Activated B cell treated with CpG ODN at 0.5 μM for 24 hours (primary cell): Measurements from ENCODE around the gene DUSP15. TPM values are rescaled to one million over a fixed set of nuclear protein-coding genes. Genes with fewer than 3 reads are reported as not detected.

Experiments
- ATAC-seq: fragments of 200-7000 bp; cut with Tn5 transposase; one replicate; pipeline ENCODE4 v1.10.0; 2021; ENCODE audit warnings: low read depth, mild to moderate bottlenecking, moderate library complexity
- CTCF ChIA-PET: fragments of 350-600 bp; sonication (Branson Sonifier 250); formaldehyde crosslinking; loops from one replicate; lab custom pipeline; 2021; ENCODE audit warnings: antibody characterized with exemption; lab: Charles Lee
- POLR2A ChIA-PET: fragments of 350-600 bp; sonication (Branson Sonifier 250); formaldehyde crosslinking; loops from one replicate; lab custom pipeline; 2021; ENCODE audit warnings: antibody characterized with exemption; lab: Charles Lee
- DNase-seq: peaks from one replicate; pipeline ENCODE4 v3.0.0; 2022
- H3K27ac Mint-ChIP-seq: one replicate; pipeline ENCODE4 v1.8.0; 2020; ENCODE audit warnings: mixed read lengths
- H3K27me3 Mint-ChIP-seq: one replicate; pipeline ENCODE4 v1.8.0; 2021; ENCODE audit warnings: mixed read lengths
- H3K36me3 Mint-ChIP-seq: one replicate; pipeline ENCODE4 v1.8.0; 2021; ENCODE audit warnings: low read depth, mixed read lengths
- H3K4me1 Mint-ChIP-seq: one replicate; pipeline ENCODE4 v1.8.0; 2021; ENCODE audit warnings: mixed read lengths
- H3K4me3 Mint-ChIP-seq: one replicate; pipeline ENCODE4 v1.8.0; 2020; ENCODE audit warnings: mild to moderate bottlenecking, mixed read lengths
- H3K9me3 Mint-ChIP-seq: one replicate; pipeline ENCODE4 v1.8.0; 2020; ENCODE audit warnings: mixed read lengths
- CTCF ChIP-seq: fragments of 200-600 bp; IDR thresholded peaks from one replicate; pipeline ENCODE4 v1.8.0; 2022; ENCODE audit warnings: antibody characterized with exemption, mild to moderate bottlenecking
- intact Hi-C: fragments of 100-400 bp; cut with micrococcal nuclease; formaldehyde crosslinking; loops from one replicate; pipeline ENCODE4 v1.15.1; 2024
- total RNA-seq: library from RNA; stranded (reverse); gene quantifications from 2 replicates; pipeline ENCODE4 v1.2.3, GENCODE V29; 2022

Gene DUSP15
- total RNA-seq, 1 donor from 2014 or later, result 26.9 TPM

DNA sequence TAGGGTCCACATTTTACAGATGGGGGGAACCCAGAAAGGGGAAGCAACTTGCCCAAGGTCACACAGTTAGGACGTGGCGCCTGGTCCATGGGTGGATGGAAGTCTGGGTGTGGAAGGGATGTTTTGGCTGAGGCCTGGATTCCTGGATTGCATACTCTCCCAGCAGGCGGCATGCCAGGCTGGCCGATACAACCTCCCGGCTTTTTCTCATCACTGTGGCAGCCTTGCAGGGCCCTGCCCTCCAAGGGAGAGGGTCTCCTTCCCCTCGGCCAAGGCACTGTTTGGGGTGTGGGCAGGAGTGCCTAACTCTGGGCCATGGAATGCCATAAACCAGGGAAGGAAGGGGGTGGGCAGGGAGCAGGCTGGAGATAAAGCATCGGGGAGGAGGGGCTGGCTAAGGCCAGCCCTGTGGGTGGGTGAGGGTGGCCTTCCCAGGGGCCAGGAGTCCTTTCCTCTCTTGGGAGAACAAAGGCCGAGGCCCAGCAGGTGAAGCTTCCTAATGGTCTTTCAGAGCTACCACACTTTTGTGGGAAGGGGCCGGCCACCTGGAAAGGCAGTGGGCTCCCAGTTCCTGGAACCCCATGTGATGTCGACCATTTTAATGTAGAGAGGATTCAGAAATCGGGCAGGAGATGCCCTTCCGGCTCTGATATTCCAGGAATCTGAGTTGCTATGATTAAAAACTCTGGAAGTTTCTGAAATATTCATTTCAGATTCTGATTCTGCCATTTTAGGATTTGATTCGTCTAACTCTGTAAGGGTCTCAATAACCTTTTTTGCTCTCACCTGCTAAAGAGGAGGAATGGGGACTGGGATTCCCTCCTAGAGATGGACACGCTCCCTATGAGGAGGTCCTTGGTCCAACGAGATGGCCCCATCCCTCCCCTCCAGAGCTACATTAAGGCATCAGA, 29.2 kb downstream of the DUSP15 start:
- intact Hi-C loops, result no loop called here
- ATAC-seq (no peak), DNase-seq (no peak)
- no peaks in the 10 kb centered on the region for H3K9me3 Mint-ChIP-seq
- no peaks in the 10 kb centered on the region for H3K27me3 Mint-ChIP-seq
- H3K4me3 Mint-ChIP-seq, result no peak overlapping the region
- H3K4me1 Mint-ChIP-seq, result peaks cover 4% of the 10 kb centered on the region
- ChIA-PET POLR2A (no interaction called here), CTCF (interaction anchor here (1.0 kb wide), 1 partner anchor 18 kb away, joined by 6 read pairs; no protein-coding TSS in a partner anchor)
- H3K36me3 Mint-ChIP-seq, result no peaks in the 10 kb centered on the region
- no peak for TF ChIP-seq CTCF
- no peak overlapping the region for H3K27ac Mint-ChIP-seq

DNA sequence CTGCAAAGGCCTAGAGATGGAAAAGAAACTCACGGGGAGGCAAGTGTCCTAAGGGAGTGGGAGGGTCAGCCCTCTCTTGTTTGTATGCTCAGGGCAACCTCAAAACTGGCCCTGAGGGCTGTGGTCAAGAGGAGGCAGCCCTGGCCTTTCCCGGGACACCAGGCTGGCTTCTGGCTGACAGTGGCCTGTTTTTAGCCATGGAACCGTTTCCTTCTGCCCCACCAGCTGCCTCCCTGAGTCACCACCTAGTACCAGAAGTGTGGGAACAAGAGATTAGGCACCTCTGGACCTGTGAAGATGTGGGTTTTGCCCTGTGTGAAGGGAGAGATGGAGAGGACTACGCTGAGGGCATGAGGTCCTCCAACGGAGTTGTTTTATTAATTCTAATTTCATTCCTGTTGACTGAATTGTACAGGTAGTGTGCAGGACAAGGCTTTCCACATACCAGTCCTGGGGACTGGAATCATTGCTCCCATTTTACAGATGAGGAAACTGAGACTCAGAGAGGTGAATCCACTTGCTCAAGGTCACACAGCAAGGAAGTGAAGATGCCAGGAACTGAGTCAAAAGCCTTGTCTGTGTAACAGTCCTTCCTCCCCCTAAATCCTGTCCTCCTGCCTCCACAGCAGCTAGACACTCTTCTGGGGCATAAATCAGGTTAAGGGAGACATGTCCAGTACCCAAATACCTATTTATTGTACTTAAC, 30.4 kb downstream of the DUSP15 start:
- ChIA-PET CTCF (no interaction called here), POLR2A (no interaction called here)
- TF ChIP-seq CTCF, result no peak
- Mint-ChIP-seq H3K4me1 (peaks cover 9% of the 10 kb centered on the region), H3K9me3 (no peaks in the 10 kb centered on the region), H3K4me3 (no peak overlapping the region), H3K27ac (no peak overlapping the region), H3K27me3 (no peaks in the 10 kb centered on the region), H3K36me3 (no peaks in the 10 kb centered on the region)
- no peak for DNase-seq
- ATAC-seq, result no peak
- intact Hi-C loops, result no loop called here

GRCh38 chr20:31838646-31839292, 31.6 kb downstream of the DUSP15 start:
- ATAC-seq (no peak), DNase-seq (no peak)
- POLR2A ChIA-PET, result no interaction called here
- Mint-ChIP-seq H3K4me1 (peaks cover 9% of the 10 kb centered on the region), H3K36me3 (no peaks in the 10 kb centered on the region), H3K27me3 (no peaks in the 10 kb centered on the region), H3K4me3 (no peak overlapping the region), H3K9me3 (no peaks in the 10 kb centered on the region), H3K27ac (no peak overlapping the region)
- intact Hi-C loops, result no loop called here
- CTCF ChIA-PET, result interaction anchor here (0.7 to 2.7 kb wide), 3 partner anchors 14 to 517 kb away, joined by 4 to 10 read pairs (median 7); partner anchors contain the start of gene PDRG1
- TF ChIP-seq CTCF, result no peak

DNA sequence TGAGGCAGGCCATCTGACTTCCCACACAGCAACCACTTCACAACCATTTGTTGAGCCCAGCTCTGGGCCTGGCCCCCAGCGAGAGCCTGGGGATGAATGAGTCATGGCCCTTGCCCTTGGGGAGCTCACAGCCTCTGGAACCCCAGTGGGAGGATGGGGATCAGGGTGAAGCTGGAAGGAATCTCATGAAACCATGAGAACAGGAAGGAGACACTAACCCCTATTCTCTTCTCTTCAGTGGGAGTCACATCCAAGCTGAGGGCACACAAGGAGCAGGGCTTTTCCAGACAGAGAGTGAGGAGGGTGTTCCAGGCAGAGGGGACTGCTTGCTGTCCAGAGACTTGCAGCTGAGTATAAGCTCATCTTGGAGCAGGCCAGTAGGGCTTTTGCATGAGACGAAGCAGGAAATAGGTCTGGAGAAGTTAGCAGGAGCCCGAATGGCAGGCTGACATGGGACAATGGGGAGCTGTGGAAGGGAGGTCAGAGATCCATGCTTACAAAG, 32.4 kb downstream of the DUSP15 start:
- H3K27ac Mint-ChIP-seq, result no peak overlapping the region
- H3K36me3 Mint-ChIP-seq, result no peaks in the 10 kb centered on the region
- no peak for ATAC-seq
- no peaks in the 10 kb centered on the region for H3K27me3 Mint-ChIP-seq
- POLR2A ChIA-PET, result no interaction called here
- H3K4me1 Mint-ChIP-seq, result peaks cover 9% of the 10 kb centered on the region
- no peaks in the 10 kb centered on the region for H3K9me3 Mint-ChIP-seq
- CTCF ChIA-PET, result interaction anchor here (1.1 to 2.7 kb wide), 3 partner anchors 9 to 114 kb away, joined by 4 to 10 read pairs (median 8); partner anchors contain the start of gene PDRG1
- H3K4me3 Mint-ChIP-seq, result no peak overlapping the region
- no peak for DNase-seq
- intact Hi-C loops, result no loop called here
- no peak for TF ChIP-seq CTCF
